OCI-LY3 (cell line): Measurements from ENCODE around the gene MACROD2.

Experiments used
- H2AFZ ChIP-seq: fragments of 200-600, 300-600 bp; shearing (Covaris generic); 2 replicates; pipeline ENCODE4 v1.6.0; 2014; ENCODE audit warnings: antibody characterized with exemption, low read depth, low read length
- H3K27ac ChIP-seq: fragments of 200-600, 300-600 bp; sonication (generic); 2 replicates; pipeline ENCODE4 v1.5.1; 2014; ENCODE audit warnings: mild to moderate bottlenecking, low read length, moderate library complexity, mixed read lengths
- H3K27me3 ChIP-seq: fragments of 200-600, 300-600 bp; sonication (generic); 2 replicates; pipeline ENCODE4 v1.6.1; 2014; ENCODE audit warnings: low read depth, low read length, mixed read lengths
- H3K36me3 ChIP-seq: fragments of 200-600, 300-600 bp; sonication (generic); replicated peaks from 2 replicates; pipeline ENCODE3; 2014; ENCODE audit warnings: low read depth, low read length, mixed read lengths
- H3K4me1 ChIP-seq: fragments of 300-600, 200-600 bp; sonication (generic); 2 replicates; pipeline ENCODE4 v1.6.1; 2014; ENCODE audit warnings: low read length, mixed read lengths
- H3K4me2 ChIP-seq: fragments of 200-600, 300-600 bp; sonication (generic); 2 replicates; pipeline ENCODE4 v1.6.1; 2014; ENCODE audit warnings: low read length, mixed read lengths
- H3K4me3 ChIP-seq: fragments of 300-600, 200-600 bp; sonication (generic); 2 replicates; pipeline ENCODE4 v1.5.1; 2014; ENCODE audit warnings: antibody characterized with exemption, mild to moderate bottlenecking, low read length, moderate library complexity
- H3K79me2 ChIP-seq: fragments of 300-600, 200-600 bp; shearing (Covaris generic); 2 replicates; pipeline ENCODE4 v1.6.1; 2014; ENCODE audit warnings: mild to moderate bottlenecking, low read length, mixed read lengths
- H3K9ac ChIP-seq: fragments of 300-600, 200-600 bp; shearing (Covaris generic); 2 replicates; pipeline ENCODE4 v1.6.0; 2014; ENCODE audit warnings: mild to moderate bottlenecking, low read length, moderate library complexity
- H3K9me3 ChIP-seq: fragments of 200-600, 300-600 bp; shearing (Covaris generic); 2 replicates; pipeline ENCODE4 v1.6.1; 2014; ENCODE audit warnings: low read length, mixed read lengths; ENCODE audit not compliant: insufficient read depth
- H4K20me1 ChIP-seq: fragments of 200-600, 300-600 bp; sonication (generic); 2 replicates; pipeline ENCODE4 v1.6.1; 2016; ENCODE audit warnings: low read length, mixed read lengths; ENCODE audit not compliant: insufficient read depth
- CTCF ChIP-seq: fragments of 200-600, 300-600 bp; sonication (generic); IDR thresholded peaks from 2 replicates; pipeline ENCODE4 v1.5.1; 2014; ENCODE audit warnings: antibody characterized with exemption, low read length, low read depth
- EZH2phosphoT487 ChIP-seq: fragments of 200-600 bp; shearing (Covaris generic); IDR thresholded peaks from 2 replicates; pipeline ENCODE4 v1.6.1; 2018; ENCODE audit warnings: antibody characterized with exemption, mixed run types, low read depth

The MACROD2 gene

DNA sequence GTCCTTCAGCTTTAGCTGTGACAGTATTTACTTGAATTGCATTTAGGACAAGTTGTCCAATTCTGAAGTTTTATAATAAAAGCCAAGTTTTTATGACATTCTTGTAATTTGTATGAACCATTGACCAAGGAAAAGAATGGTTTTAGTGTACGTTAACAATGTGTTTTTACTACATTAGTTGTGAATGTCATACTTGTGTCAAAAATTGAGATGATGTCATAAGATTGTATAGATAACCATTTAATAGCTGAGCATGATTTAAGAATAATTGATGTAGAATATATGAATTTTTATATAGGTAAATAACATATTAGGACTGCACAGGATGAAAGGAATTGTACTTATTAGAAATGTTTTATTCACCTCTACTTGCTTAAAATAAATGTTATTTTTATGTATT, 102.9 kb downstream of the MACROD2 start:
- H3K79me2 ChIP-seq: no peaks in the 10 kb centered on the region
- H3K9me3 ChIP-seq: no peaks in the 10 kb centered on the region
- TF ChIP-seq CTCF: no peak
- TF ChIP-seq EZH2phosphoT487: no peak
- no peak overlapping the region for H3K27ac ChIP-seq
- peaks cover 4% of the 10 kb centered on the region; the same call in 1 of the 2 replicates for H3K27me3 ChIP-seq
- no peak overlapping the region for H3K9ac ChIP-seq
- no peaks in the 10 kb centered on the region for H3K36me3 ChIP-seq
- peaks cover 10% of the 10 kb centered on the region for H3K4me1 ChIP-seq
- H3K4me2 ChIP-seq: no peak overlapping the region
- no peak overlapping the region for H2AFZ ChIP-seq
- H3K4me3 ChIP-seq: no peak overlapping the region
- no peaks in the 10 kb centered on the region for H4K20me1 ChIP-seq

DNA sequence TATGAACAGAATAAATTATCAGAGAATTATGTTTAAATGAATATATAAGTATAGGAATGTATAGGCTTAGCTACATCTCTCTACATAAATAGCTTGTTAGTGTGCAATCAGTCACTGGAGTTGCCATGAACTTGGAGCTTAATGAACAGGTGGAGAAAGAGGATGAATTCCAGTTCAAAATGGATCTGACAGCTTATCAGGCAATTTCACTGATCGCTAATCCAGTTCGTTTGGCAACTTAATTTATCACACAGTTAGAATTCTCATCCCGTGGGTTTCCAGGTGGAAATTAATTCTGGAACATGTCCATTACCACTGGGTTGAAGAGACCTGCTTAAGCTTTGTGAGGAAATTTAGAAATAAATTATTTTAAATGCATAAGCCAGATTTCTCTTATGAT, 118.1 kb downstream of the MACROD2 start:
- no peaks in the 10 kb centered on the region for H4K20me1 ChIP-seq
- H3K4me3 ChIP-seq: no peak overlapping the region
- H3K9ac ChIP-seq: no peak overlapping the region
- H3K27ac ChIP-seq: no peak overlapping the region
- H3K9me3 ChIP-seq: no peaks in the 10 kb centered on the region
- H3K36me3 ChIP-seq: no peaks in the 10 kb centered on the region
- no peaks in the 10 kb centered on the region for H3K79me2 ChIP-seq
- H3K4me2 ChIP-seq: no peak overlapping the region
- H2AFZ ChIP-seq: no peak overlapping the region
- H3K27me3 ChIP-seq: peaks cover 25% of the 10 kb centered on the region
- H3K4me1 ChIP-seq: no peaks in the 10 kb centered on the region
- no peak for TF ChIP-seq CTCF
- TF ChIP-seq EZH2phosphoT487: no peak

DNA sequence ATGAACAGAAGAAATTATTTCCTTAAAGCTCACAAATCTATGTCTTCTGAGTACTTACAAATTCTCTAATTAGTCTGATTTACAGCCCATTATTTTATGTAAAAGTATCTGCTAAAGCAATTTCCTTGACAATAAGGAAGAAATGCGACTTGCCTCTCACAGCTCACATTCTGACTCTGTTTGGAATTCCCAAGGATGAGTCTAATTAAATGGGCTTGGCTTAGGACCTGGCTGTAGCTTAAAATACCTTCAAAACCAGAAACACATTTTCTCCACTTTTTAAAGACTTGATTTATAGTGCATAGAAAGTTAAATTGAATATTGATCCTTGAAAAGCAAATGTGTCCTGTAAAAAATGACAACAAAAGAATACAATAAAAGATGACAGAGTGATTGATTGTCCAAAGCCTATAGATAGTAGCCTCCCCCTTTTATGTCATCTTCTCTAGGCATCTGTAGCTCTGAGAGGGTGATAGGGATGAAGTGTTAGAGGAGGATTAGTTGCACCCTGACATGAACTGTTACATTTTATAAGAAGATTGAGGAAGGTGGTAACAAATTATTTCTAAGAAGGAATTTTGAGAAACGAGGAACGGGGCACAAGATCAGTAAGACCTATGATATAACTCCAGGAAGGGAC, 118.9 kb downstream of the MACROD2 start:
- H3K27ac ChIP-seq: no peak overlapping the region
- H3K36me3 ChIP-seq: no peaks in the 10 kb centered on the region
- H4K20me1 ChIP-seq: no peaks in the 10 kb centered on the region
- no peak overlapping the region for H3K9ac ChIP-seq
- no peak overlapping the region for H3K4me2 ChIP-seq
- H3K79me2 ChIP-seq: no peaks in the 10 kb centered on the region
- H3K4me1 ChIP-seq: no peaks in the 10 kb centered on the region
- H3K27me3 ChIP-seq: peaks cover 25% of the 10 kb centered on the region
- H3K9me3 ChIP-seq: no peaks in the 10 kb centered on the region
- no peak overlapping the region for H2AFZ ChIP-seq
- TF ChIP-seq CTCF (no peak), EZH2phosphoT487 (peak; percentile 68; the same call in 1 of the 2 replicates)
- no peak overlapping the region for H3K4me3 ChIP-seq

DNA sequence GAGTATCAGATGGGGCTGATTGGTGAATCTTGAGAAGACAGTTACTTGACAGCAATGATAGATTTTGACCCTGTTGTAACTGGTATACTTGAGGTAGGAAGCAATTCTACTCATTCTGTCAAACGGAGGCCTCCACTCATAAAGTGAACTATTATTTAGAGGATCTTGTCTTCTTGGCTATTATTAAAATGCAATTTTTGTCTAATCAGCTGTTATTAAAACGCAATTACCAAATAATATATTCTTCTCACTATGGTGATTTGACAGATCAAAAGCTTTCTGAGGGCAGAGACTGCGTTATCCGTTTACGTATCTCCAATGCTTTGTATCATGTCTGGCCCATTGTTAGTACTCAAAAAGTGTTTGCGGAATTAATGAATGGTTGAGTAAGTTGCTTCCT, 120.7 kb downstream of the MACROD2 start:
- Histone ChIP-seq H3K4me3 (no peak overlapping the region), H3K4me1 (no peaks in the 10 kb centered on the region), H3K27me3 (peaks cover 25% of the 10 kb centered on the region), H3K9me3 (no peaks in the 10 kb centered on the region), H3K4me2 (no peak overlapping the region), H4K20me1 (no peaks in the 10 kb centered on the region), H3K79me2 (no peaks in the 10 kb centered on the region), H3K36me3 (no peaks in the 10 kb centered on the region), H2AFZ (no peak overlapping the region), H3K27ac (no peak overlapping the region), H3K9ac (no peak overlapping the region)
- no peak for TF ChIP-seq EZH2phosphoT487
- TF ChIP-seq CTCF: no peak
